ENCODE data around the gene ZNF14.

GRCh38 chr19:19696386-19696785, 36.5 kb downstream of the ZNF14 start:
- no peak for TF ChIP-seq EZH2 (optimal IDR thresholded peaks at IDR 0.05; ENCODE audit: low read depth, low read length)
- TF ChIP-seq, protein P1, sequence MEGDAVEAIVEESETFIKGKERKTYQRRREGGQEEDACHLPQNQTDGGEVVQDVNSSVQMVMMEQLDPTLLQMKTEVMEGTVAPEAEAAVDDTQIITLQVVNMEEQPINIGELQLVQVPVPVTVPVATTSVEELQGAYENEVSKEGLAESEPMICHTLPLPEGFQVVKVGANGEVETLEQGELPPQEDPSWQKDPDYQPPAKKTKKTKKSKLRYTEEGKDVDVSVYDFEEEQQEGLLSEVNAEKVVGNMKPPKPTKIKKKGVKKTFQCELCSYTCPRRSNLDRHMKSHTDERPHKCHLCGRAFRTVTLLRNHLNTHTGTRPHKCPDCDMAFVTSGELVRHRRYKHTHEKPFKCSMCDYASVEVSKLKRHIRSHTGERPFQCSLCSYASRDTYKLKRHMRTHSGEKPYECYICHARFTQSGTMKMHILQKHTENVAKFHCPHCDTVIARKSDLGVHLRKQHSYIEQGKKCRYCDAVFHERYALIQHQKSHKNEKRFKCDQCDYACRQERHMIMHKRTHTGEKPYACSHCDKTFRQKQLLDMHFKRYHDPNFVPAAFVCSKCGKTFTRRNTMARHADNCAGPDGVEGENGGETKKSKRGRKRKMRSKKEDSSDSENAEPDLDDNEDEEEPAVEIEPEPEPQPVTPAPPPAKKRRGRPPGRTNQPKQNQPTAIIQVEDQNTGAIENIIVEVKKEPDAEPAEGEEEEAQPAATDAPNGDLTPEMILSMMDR (IDR thresholded peaks at IDR 0.05; ENCODE audit: low read length), result no peak

All from MM.1S (cell line).